ENCODE data around the gene SPATA18. TPM values are rescaled to one million over a fixed set of nuclear protein-coding genes. Genes with fewer than 3 reads are reported as not detected.

Gene SPATA18
- total RNA-seq: 1 to 10 TPM in 8 of 10 donors, under 1 TPM in 2; 0.83 to 2.0 (median 1.5) TPM
- polyA plus RNA-seq: under 1 TPM; 0.16 to 0.80 TPM
- long read RNA-seq, donor 1, partial matches to known transcripts: 1 of 2 reads
- long read RNA-seq, donor 1, other reads (novel, unspliced or antisense): 1 of 2 reads
- long read RNA-seq, donor 2, full-length matches to known transcripts: 2 of 3 reads
- long read RNA-seq, donor 2, partial matches to known transcripts: 0 of 3 reads
- long read RNA-seq, donor 2, other reads (novel, unspliced or antisense): 1 of 3 reads
- long read RNA-seq, donor 3, partial matches to known transcripts: 0 of 2 reads
- long read RNA-seq, donor 3, other reads (novel, unspliced or antisense): 1 of 2 reads

DNA sequence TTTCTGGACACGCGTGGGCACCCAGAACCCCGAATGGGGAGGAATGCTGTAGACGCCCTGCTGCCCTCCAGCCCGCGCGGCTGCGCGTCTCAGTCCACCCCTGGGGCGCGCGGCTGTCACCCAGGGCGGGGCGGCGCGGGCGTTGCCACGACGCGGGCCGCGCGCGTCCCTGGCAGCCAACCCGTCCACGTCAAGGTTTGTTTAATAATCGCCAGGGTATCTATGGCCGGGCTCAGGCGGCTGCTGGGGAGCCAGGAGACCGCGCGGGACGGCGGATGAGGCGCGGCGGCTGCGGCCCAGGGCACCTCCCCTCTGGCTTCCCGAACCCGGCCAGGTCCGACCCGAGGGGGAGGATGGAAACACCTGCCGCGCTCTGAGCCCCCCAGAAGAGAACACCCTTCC, at the start of gene SPATA18:
SPATA18 (plus strand) TSS at position 92 of the 402 bp plus-strand sequence. CDS start 401 bp downstream, outside the sequence.
- Histone ChIP-seq H3K9me3 (no peaks in the 10 kb centered on the region), H3K4me1 (peaks cover 0 to 19% (median 12%) of the 10 kb centered on the region in 9 donors), H3K4me3 (peak within 1 kb of the TSS; percentile 40 to 78 (median 61)), H3K36me3 (no peaks in the 10 kb centered on the region), H3K27me3 (peaks cover 0 to 81% (median 10%) of the 10 kb centered on the region in 7 donors), H3K27ac (peak within 1 kb of the TSS in 9 of 10 donors; percentile 16 to 84 (median 66))
- intact Hi-C loops (cut with DNase I): no loop called here
- peak; percentile 53 to 85 (median 66) for ATAC-seq
- WGBS, 2 donors: 1% methylated on average over 44 of the region's 44 CpGs
- no peak for TF ChIP-seq CTCF (IDR thresholded peaks at IDR 0.05)
- DNase-seq: peak; percentile 11 to 38

DNA sequence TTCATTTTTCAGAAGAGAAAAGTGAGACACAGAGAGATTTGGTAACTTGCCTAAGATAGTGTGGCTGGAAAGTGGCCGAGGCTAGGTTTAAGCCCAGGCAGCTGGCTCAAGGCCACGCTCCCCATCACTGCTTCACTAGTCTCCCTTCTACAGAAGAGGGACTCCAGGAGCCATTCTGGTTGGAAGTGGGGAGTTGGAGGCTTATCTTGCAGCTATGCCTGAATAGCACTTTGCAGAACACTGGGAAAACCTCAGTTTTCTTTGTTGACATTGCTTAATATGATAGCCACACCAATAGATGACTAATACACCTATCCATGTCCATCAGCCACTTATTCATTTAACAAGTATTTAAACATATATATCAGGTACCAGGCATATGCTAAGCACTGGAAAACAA, 49.5 kb upstream of the SPATA18 start:
- DNase-seq (no peak), ATAC-seq (no peak)
- Histone ChIP-seq H3K27me3 (no peaks in the 10 kb centered on the region), H3K9me3 (no peaks in the 10 kb centered on the region), H3K36me3 (peaks cover 0 to 3% (median 0%) of the 10 kb centered on the region in 9 donors), H3K4me3 (no peak overlapping the region), H3K27ac (no peak overlapping the region), H3K4me1 (no peaks in the 10 kb centered on the region)
- intact Hi-C loops (cut with DNase I): no loop called here
- WGBS, 2 donors: 83 to 90% methylated on average over 2 of the region's 2 CpGs
- no peak for TF ChIP-seq CTCF (IDR thresholded peaks at IDR 0.05)

DNA sequence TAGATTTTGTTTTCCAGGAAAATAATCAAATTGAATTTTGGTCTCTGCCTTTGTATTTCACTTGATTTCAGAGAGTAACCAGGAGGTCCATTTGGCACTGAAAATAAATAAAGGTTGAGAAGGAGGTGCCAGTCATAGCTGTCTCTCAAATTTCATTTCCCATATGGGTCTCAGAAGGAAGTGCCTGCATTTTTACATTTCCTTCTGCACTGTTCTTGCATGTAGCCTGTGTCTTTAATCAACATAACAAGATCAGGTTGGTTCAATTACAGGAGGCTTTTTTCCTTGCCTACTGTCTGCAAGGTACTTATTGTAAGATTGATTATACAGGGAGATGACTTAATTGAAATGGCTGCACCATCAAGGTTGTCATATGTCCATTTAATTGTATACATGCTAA, 46.7 kb upstream of the SPATA18 start:
- H3K4me3 ChIP-seq: no peak overlapping the region
- H3K27ac ChIP-seq: no peak overlapping the region
- H3K27me3 ChIP-seq: no peaks in the 10 kb centered on the region
- TF ChIP-seq CTCF (IDR thresholded peaks at IDR 0.05): no peak
- peaks cover 0 to 4% (median 0%) of the 10 kb centered on the region in 11 donors for H3K9me3 ChIP-seq
- H3K36me3 ChIP-seq: peaks cover 0 to 7% (median 0%) of the 10 kb centered on the region in 9 donors
- no peaks in the 10 kb centered on the region for H3K4me1 ChIP-seq
- intact Hi-C loops (cut with DNase I): no loop called here
- DNase-seq: no peak
- ATAC-seq: no peak

- Histone ChIP-seq H3K27ac (no peak overlapping the region), H3K9me3 (peaks cover 0 to 4% (median 0%) of the 10 kb centered on the region in 11 donors), H3K27me3 (no peaks in the 10 kb centered on the region), H3K36me3 (peaks cover 0 to 14% (median 0%) of the 10 kb centered on the region in 9 donors), H3K4me1 (no peaks in the 10 kb centered on the region), H3K4me3 (no peak overlapping the region)
- DNase-seq (no peak), ATAC-seq (no peak)
- intact Hi-C loops (cut with DNase I): no loop called here
- no peak for TF ChIP-seq CTCF (IDR thresholded peaks at IDR 0.05)
- 91 to 93% methylated on average over 1 of the region's 2 CpGs for WGBS, 2 donors
Observed at GRCh38 chr4:52005604-52006273, 45.4 kb upstream of the SPATA18 start.

Data from heart right ventricle (tissue), 16 donors.